GM15510 (cell line): Measurements from ENCODE around the gene TMEM165.

Source experiments
- POLR2A ChIP-seq: IDR thresholded peaks from 3 replicates; pipeline ENCODE4 v1.6.1; 2011; ENCODE audit warnings: borderline replicate concordance; ENCODE audit not compliant: insufficient read length; ENCODE audit errors: extremely low read depth

The TMEM165 gene

GRCh38 chr4:55386840-55387239 lies 8.9 kb upstream of the TMEM165 start:
- no peak for TF ChIP-seq POLR2A

DNA sequence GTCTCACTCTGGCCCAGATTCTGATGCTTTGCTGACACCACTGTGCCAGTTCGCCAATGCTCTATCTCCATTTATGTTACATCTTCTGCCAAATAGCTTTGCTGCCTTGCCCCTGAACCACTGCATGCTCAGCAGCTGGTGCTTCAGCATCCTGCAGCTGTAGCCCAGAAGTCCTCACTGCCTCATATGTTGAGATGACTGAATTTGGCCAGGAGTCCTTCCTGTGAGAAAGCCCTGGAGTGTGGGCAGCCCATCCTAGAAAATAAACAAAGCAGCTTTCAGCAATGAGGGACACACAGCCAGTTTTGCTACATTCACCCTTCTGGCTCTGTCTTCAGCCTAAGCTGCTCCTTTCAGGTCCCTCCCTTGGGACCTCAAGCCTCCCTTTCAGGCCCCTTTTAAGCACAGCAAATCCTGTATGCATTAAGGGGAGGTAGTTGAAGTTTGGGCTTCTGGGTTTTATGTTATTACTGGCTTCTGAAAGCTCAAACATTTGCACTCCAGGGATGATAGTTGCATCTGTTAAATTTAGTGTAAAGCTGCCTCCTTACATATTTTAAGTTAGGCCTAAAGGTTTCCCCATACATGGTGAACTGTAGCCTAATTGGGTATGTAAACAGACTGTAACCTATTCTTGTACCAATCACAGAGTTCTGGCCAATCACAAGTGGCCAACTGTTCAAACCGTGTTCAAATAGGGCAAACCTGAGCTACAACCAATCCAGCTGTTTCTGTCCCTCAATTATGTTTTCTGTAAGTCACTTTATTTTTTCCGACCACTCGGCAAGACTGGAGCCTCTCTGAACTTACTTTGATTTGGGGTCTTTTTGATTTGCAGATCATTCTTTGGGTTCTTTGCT lies 2.1 kb upstream of the TMEM165 start:
- TF ChIP-seq POLR2A, result no peak

GRCh38 chr4:55395218-55395528 lies 584 bp upstream of the TMEM165 start:
- no peak for TF ChIP-seq POLR2A

DNA sequence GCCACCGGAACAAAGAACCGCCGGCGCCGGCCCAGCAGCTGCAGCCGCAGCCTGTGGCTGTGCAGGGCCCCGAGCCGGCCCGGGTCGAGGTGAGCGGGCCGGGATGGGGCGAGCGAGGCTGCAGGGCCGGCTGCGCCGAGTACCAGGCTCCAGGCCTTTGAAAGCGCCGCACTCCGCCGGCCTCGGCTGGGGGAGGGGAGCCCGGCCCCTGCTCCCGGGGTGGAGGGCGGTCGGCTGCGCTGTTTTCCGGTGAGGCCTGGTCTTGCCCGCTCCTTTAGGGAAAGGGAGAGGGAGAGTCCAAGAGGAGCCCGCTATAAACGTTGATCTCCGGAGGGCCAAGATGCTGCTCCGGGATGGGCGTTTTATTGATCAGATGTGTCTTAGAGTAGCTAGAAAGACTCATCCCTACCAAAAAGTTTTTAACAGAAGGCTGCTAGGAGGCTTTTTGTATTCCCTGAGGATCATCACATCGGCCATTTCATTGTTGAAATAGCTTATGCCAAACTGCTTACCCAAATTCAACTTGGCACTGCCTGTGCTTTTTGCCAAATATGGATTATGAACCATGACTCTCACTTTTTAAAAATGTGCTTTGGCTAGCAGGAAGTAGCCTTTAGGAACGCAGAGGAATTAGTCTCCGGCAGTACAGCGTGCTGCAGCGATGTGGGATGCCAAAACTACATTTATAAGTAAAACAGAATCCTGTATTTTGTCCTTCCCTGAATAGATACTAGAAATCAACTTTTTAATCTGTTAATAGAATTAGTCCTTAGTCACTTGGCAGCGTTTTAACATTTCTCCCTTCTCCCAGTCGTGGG lies 760 bp downstream of the TMEM165 start:
- TF ChIP-seq POLR2A, result no peak

DNA sequence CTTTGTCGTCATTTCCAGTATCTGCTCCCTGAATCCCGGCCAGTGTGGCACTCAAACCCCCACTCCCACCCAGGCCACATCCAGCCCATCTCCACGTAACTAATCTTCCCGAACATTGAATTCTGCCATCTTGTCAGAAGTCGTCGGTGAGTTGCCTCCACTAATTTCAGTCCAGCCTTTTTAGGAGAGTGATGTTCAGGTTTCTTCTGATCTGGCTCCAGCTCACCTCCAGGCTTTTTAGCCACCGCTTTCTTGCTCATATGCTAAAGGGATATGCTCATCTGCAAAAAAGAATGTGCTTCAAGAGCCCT lies 1.3 kb downstream of the TMEM165 start:
- TF ChIP-seq POLR2A, result no peak

DNA sequence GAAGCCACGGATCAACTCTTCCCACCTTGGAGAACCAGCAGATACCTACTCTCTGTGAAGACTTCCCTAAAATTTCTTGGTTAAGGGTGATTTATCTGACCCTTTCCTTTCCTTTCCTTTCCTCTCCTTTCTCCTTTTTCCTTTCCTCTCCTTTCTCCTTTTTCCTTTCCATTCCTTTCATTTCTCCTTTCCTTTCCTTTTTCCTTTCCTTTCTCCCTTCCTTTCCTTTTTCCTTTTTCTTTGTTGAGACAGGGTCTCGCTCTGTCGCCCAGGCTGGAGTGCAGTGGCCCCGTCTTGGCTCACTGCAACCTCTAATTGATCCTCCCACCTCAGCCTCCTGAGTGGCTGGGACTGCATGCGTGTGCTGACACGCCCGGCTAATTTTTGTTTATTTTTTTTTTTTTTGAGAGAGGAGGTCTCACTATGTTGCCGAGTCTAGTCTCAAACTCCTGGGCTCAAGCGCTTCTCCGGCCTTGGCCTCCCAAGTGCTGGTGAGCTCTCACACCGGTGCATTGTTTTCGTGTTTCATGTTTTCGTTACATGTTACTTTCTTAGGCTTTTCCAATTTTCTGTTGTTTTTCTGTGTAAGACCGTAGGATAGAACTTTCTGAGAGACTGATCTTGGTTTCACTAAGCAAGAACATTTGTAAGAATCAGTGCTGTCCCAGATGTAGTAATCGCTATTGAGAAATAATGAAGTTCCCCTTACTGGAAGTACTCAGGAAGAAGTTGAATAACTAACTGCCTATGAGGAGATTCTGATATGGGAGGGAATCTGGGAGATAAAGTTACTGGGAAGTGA lies 2.0 kb downstream of the TMEM165 start:
- no peak for TF ChIP-seq POLR2A

GRCh38 chr4:55398461-55398860 lies 2.7 kb downstream of the TMEM165 start:
- TF ChIP-seq POLR2A, result no peak

- no peak for TF ChIP-seq POLR2A
These were observed 3.2 kb downstream of the TMEM165 start for GRCh38 chr4:55398966-55399365.

GRCh38 chr4:55399581-55399980 lies 3.8 kb downstream of the TMEM165 start:
- TF ChIP-seq POLR2A, result no peak

DNA sequence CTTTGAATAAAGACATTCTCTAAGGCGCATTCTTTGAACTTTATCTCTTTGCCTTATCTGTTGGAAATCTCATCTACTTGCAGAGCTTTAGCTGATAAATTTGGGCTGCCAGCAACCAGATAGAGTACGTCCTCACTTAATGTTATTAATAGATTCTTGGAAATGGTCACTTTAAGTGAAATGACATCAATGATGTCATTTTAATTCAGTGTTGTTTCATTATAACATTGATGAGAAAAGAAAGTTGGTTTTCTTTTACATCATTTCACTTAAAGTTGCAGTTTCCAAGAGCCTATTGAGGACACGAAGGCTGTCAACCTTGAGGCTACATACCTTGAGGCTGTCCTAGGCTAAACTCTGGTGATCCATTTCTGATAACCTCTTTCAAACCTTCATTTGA lies 9.3 kb downstream of the TMEM165 start:
- TF ChIP-seq POLR2A, result no peak

DNA sequence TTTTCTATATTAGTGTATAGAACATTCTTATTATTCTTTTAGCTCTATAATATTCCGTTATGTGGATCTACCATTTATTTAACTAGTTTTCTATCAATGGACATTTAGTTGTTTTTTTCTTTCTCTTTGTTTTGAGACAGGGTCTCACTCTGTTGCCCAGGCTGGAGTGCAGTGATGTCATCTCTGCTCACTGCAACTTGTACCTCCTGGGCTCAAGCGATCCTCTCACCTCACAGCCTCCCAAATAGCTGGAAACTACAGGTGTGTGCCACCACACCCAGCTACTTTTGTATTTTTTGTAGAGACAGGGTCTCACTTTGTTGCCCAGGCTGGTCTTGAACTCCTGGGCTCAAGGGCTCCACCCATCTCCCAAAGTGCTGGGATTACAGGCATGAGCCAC lies 10.8 kb downstream of the TMEM165 start:
- no peak for TF ChIP-seq POLR2A

GRCh38 chr4:55407119-55407518 lies 11.4 kb downstream of the TMEM165 start:
- no peak for TF ChIP-seq POLR2A

DNA sequence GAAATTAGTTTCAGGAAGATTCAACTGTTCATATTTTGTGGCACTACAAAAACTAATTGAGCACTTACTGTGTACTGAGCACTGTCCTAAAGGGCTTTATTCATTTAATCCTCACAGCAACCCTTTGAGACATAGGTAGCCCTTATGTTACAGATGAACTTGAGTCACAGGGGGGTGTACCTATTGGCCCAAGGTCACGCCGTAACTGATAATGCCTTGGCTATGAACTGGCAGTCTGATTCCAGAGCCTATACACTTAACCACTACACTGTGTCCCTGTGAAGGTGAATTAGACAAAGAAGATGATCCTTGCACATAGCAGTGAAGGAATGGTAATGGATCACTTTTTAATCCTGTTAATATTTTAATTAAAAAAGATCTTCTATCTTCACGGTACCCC lies 12.0 kb downstream of the TMEM165 start:
- TF ChIP-seq POLR2A, result no peak

- TF ChIP-seq POLR2A, result no peak
These were observed 13.9 kb downstream of the TMEM165 start for GRCh38 chr4:55409468-55410171.

DNA sequence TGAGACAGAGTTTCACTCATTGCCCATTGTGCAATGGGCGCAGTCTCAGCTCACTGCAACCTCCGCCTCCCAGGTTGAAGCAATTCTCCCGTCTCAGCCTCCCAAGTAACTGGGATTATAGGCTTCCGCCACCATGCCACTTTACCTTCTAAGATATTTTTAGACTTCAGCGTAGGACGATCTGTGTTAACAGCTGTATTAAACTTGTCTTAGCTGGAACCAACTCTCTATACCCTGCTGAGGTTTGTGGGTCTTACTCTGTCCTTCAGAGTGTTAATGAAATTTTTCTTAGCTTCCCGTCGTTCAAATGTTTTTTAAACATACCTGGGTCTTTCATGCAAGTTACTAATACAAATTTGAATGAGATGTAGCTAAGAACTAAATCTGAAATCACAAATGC lies 14.7 kb downstream of the TMEM165 start:
- TF ChIP-seq POLR2A, result no peak
